HEK293 (cell line): ENCODE results near the gene AP5S1.

Experiments used
- EGR2 ChIP-seq: fragments of 450-650 bp; formaldehyde crosslinking; IDR thresholded peaks from 2 replicates; pipeline ENCODE4 v1.5.1; 2016; ENCODE audit warnings: low read depth, missing biosample characterization, missing genetic modification characterization
- GLI4 ChIP-seq: fragments of 450-650 bp; formaldehyde crosslinking; IDR thresholded peaks from 2 replicates; pipeline ENCODE4 v1.5.1; 2016; ENCODE audit warnings: missing biosample characterization, missing genetic modification characterization
- GLIS1 ChIP-seq: fragments of 450-650 bp; formaldehyde crosslinking; IDR thresholded peaks from 2 replicates; pipeline ENCODE4 v1.5.1; 2016; ENCODE audit warnings: missing biosample characterization, missing genetic modification characterization
- MEIS1 ChIP-seq: sonication (generic); formaldehyde crosslinking; IDR thresholded peaks from 2 replicates; pipeline ENCODE4 v1.8.1; 2022; ENCODE audit warnings: missing genetic modification reagents, mild to moderate bottlenecking, borderline replicate concordance
- OSR2 ChIP-seq: fragments of 450-650 bp; formaldehyde crosslinking; IDR thresholded peaks from 2 replicates; pipeline ENCODE4 v1.5.1; 2016; ENCODE audit warnings: missing biosample characterization, missing genetic modification characterization
- OVOL3 ChIP-seq: fragments of 450-650 bp; formaldehyde crosslinking; IDR thresholded peaks from 2 replicates; pipeline ENCODE4 v1.5.1; 2016; ENCODE audit warnings: missing biosample characterization, missing genetic modification characterization
- SETDB1 ChIP-seq: IDR thresholded peaks from one replicate; pipeline ENCODE4 v1.6.1; 2017; ENCODE audit warnings: mild to moderate bottlenecking, low read length, moderate library complexity, mixed read lengths; ENCODE audit not compliant: insufficient read length
- TCF7L2 ChIP-seq: IDR thresholded peaks from 2 replicates; pipeline ENCODE4 v1.6.1; 2011; ENCODE audit warnings: low read depth, mild to moderate bottlenecking, inconsistent platforms, low read length, moderate library complexity, borderline replicate concordance
- ZBTB8A ChIP-seq: fragments of 450-650 bp; formaldehyde crosslinking; IDR thresholded peaks from 2 replicates; pipeline ENCODE4 v1.5.1; 2016; ENCODE audit warnings: missing biosample characterization, missing genetic modification characterization
- ZEB2 ChIP-seq: fragments of 450-650 bp; formaldehyde crosslinking; IDR thresholded peaks from 2 replicates; pipeline ENCODE4 v1.5.1; 2016; ENCODE audit warnings: missing biosample characterization, missing genetic modification characterization
- ZFP37 ChIP-seq: fragments of 450-650 bp; formaldehyde crosslinking; IDR thresholded peaks from 2 replicates; pipeline ENCODE4 v1.5.1; 2016; ENCODE audit warnings: missing biosample characterization, missing genetic modification characterization
- ZNF10 ChIP-seq: fragments of 450-650 bp; formaldehyde crosslinking; IDR thresholded peaks from 2 replicates; pipeline ENCODE4 v1.5.1; 2017; ENCODE audit warnings: missing biosample characterization, missing genetic modification characterization
- ZNF248 ChIP-seq: fragments of 450-650 bp; formaldehyde crosslinking; IDR thresholded peaks from 2 replicates; pipeline ENCODE4 v1.5.1; 2017; ENCODE audit warnings: missing biosample characterization, missing genetic modification characterization
- ZNF266 ChIP-seq: fragments of 450-650 bp; formaldehyde crosslinking; IDR thresholded peaks from 2 replicates; pipeline ENCODE4 v1.5.1; 2016; ENCODE audit warnings: missing biosample characterization, missing genetic modification characterization, low read depth
- ZNF274 ChIP-seq, 2 experiments: fragments of 200-500 bp in 1 of 2; fragments of 450-650 bp in 1 of 2; sonication (Bioruptor generic) in 1 of 2; formaldehyde crosslinking in 1 of 2; IDR thresholded peaks; 2 replicates each; pipeline versions ENCODE4 v1.5.1 to v1.6.1; 2014 to 2016; ENCODE audit warnings: borderline replicate concordance in 1 of 2, inconsistent platforms in 1 of 2, low read length in 1 of 2, missing biosample characterization in 1 of 2, missing genetic modification characterization in 1 of 2
- ZNF292 ChIP-seq: fragments of 450-650 bp; formaldehyde crosslinking; IDR thresholded peaks from 2 replicates; pipeline ENCODE4 v1.5.1; 2016; ENCODE audit warnings: low read depth, missing biosample characterization, missing genetic modification characterization, borderline replicate concordance
- ZNF324 ChIP-seq: fragments of 450-650 bp; formaldehyde crosslinking; IDR thresholded peaks from 2 replicates; pipeline ENCODE4 v1.5.1; 2016; ENCODE audit warnings: missing biosample characterization, missing genetic modification characterization
- ZNF354C ChIP-seq: fragments of 450-650 bp; formaldehyde crosslinking; IDR thresholded peaks from 2 replicates; pipeline ENCODE4 v1.5.1; 2016; ENCODE audit warnings: missing biosample characterization, missing genetic modification characterization, low read depth, borderline replicate concordance
- ZNF473 ChIP-seq: fragments of 450-650 bp; formaldehyde crosslinking; IDR thresholded peaks from 2 replicates; pipeline ENCODE4 v1.5.1; 2017; ENCODE audit warnings: missing biosample characterization, missing genetic modification characterization
- ZNF521 ChIP-seq: fragments of 450-650 bp; formaldehyde crosslinking; IDR thresholded peaks from 2 replicates; pipeline ENCODE4 v1.5.1; 2017; ENCODE audit warnings: missing biosample characterization, mild to moderate bottlenecking, missing genetic modification characterization
- ZNF658 ChIP-seq: fragments of 450-650 bp; formaldehyde crosslinking; IDR thresholded peaks from 2 replicates; pipeline ENCODE4; 2016; ENCODE audit warnings: missing biosample characterization, missing genetic modification characterization
- ZNF670 ChIP-seq: fragments of 450-650 bp; formaldehyde crosslinking; IDR thresholded peaks from 2 replicates; pipeline ENCODE4 v1.5.1; 2016; ENCODE audit warnings: missing biosample characterization, missing genetic modification characterization, low read depth
- ZNF776 ChIP-seq: fragments of 450-650 bp; formaldehyde crosslinking; IDR thresholded peaks from 2 replicates; pipeline ENCODE4 v1.5.0; 2017; ENCODE audit warnings: missing biosample characterization, missing genetic modification characterization, borderline replicate concordance
- ZNF777 ChIP-seq: fragments of 450-650 bp; formaldehyde crosslinking; IDR thresholded peaks from 2 replicates; pipeline ENCODE4 v1.5.1; 2017; ENCODE audit warnings: missing biosample characterization, missing genetic modification characterization, borderline replicate concordance
- ZNF785 ChIP-seq: fragments of 450-650 bp; formaldehyde crosslinking; IDR thresholded peaks from 2 replicates; pipeline ENCODE4 v1.5.1; 2016; ENCODE audit warnings: missing biosample characterization, missing genetic modification characterization
- ZSCAN23 ChIP-seq: fragments of 450-650 bp; formaldehyde crosslinking; IDR thresholded peaks from 2 replicates; pipeline ENCODE4 v1.5.1; 2016; ENCODE audit warnings: missing biosample characterization, missing genetic modification characterization
- TF ChIP-seq, protein P1 (sequence below): fragments of 450-650 bp; formaldehyde crosslinking; IDR thresholded peaks from 2 replicates; pipeline ENCODE4 v1.5.1; 2017; ENCODE audit warnings: missing biosample characterization, missing genetic modification characterization
- TF ChIP-seq, protein P2 (sequence below): fragments of 450-650 bp; formaldehyde crosslinking; IDR thresholded peaks from 2 replicates; pipeline ENCODE4 v1.5.1; 2017; ENCODE audit warnings: missing biosample characterization, missing genetic modification characterization
- TF ChIP-seq, protein P3 (sequence below): fragments of 450-650 bp; formaldehyde crosslinking; IDR thresholded peaks from 2 replicates; pipeline ENCODE4 v1.5.1; 2017; ENCODE audit warnings: missing biosample characterization, mild to moderate bottlenecking, missing genetic modification characterization, moderate library complexity
- TF ChIP-seq, protein P4 (sequence below): fragments of 450-650 bp; formaldehyde crosslinking; IDR thresholded peaks from 2 replicates; pipeline ENCODE4 v1.5.1; 2016; ENCODE audit warnings: missing biosample characterization, missing genetic modification characterization
- TF ChIP-seq, protein P5 (sequence below): fragments of 450-650 bp; formaldehyde crosslinking; IDR thresholded peaks from 2 replicates; pipeline ENCODE4 v1.5.1; 2016; ENCODE audit warnings: missing biosample characterization, missing genetic modification characterization

AP5S1 gene

DNA sequence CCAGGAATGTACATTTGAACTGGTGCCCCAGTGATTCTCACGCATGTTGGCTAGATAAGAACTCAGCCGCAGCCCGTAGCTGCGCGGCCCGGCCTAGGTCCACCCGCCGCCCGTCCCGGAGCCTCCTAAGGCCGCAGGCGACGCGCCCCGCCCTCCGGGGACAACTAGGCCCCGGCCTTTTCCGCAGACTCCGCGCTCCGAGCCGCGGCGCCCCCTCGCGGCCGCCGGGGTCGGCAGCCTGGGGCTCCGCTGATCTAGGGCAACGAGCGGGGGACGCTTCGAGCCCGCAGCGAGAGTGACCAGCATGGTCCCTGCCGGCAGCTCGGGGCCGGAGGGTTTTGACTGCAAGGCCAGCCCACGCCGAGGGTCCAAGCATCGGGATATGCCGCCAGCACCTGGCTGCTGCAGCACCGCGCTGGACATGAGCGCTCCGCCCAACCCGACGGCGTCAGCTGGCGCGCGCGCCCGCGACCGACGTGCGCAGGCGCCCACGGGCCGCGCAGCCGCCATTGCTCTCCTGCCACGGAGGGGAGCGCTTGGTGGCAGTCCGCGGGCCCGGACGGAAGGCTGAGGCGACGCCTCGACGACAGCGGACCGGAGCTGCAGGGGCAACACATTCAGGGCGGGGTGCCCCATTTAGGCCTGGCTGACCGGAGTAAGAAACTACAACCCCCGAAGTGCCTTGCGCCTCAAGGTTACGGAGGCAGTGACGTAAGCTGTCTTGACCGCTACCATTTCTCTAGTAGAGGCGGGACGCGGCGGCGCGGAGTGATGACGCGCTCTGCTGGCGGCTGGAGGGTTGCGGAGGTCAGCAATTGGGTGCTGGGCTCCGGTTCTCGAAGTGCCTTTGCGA is at the start of gene AP5S1 (continued):
- TF ChIP-seq, protein P1, sequence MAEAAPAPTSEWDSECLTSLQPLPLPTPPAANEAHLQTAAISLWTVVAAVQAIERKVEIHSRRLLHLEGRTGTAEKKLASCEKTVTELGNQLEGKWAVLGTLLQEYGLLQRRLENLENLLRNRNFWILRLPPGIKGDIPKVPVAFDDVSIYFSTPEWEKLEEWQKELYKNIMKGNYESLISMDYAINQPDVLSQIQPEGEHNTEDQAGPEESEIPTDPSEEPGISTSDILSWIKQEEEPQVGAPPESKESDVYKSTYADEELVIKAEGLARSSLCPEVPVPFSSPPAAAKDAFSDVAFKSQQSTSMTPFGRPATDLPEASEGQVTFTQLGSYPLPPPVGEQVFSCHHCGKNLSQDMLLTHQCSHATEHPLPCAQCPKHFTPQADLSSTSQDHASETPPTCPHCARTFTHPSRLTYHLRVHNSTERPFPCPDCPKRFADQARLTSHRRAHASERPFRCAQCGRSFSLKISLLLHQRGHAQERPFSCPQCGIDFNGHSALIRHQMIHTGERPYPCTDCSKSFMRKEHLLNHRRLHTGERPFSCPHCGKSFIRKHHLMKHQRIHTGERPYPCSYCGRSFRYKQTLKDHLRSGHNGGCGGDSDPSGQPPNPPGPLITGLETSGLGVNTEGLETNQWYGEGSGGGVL = peak; percentile 35
- peak; percentile 91; the same call in 1 of the 2 replicates for TF ChIP-seq OVOL3 (tag by site-specific recombination)
- TF ChIP-seq, protein P2, sequence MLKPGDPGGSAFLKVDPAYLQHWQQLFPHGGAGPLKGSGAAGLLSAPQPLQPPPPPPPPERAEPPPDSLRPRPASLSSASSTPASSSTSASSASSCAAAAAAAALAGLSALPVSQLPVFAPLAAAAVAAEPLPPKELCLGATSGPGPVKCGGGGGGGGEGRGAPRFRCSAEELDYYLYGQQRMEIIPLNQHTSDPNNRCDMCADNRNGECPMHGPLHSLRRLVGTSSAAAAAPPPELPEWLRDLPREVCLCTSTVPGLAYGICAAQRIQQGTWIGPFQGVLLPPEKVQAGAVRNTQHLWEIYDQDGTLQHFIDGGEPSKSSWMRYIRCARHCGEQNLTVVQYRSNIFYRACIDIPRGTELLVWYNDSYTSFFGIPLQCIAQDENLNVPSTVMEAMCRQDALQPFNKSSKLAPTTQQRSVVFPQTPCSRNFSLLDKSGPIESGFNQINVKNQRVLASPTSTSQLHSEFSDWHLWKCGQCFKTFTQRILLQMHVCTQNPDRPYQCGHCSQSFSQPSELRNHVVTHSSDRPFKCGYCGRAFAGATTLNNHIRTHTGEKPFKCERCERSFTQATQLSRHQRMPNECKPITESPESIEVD (tag by site-specific recombination) = no peak
- TF ChIP-seq ZNF292 (tag by site-specific recombination) = no peak
- peak; percentile 35; the same call in 1 of the 2 replicates for TF ChIP-seq ZNF10 (tag by site-specific recombination)
- no peak for TF ChIP-seq MEIS1 (CRISPR knock-in tag)
- TF ChIP-seq EGR2 (tag by site-specific recombination) = peak; percentile 41; the same call in 1 of the 2 replicates
- TF ChIP-seq, protein P3, sequence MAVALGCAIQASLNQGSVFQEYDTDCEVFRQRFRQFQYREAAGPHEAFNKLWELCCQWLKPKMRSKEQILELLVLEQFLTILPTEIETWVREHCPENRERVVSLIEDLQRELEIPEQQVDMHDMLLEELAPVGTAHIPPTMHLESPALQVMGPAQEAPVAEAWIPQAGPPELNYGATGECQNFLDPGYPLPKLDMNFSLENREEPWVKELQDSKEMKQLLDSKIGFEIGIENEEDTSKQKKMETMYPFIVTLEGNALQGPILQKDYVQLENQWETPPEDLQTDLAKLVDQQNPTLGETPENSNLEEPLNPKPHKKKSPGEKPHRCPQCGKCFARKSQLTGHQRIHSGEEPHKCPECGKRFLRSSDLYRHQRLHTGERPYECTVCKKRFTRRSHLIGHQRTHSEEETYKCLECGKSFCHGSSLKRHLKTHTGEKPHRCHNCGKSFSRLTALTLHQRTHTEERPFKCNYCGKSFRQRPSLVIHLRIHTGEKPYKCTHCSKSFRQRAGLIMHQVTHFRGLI = peak; percentile 98
- TF ChIP-seq TCF7L2 = no peak
- no peak for TF ChIP-seq ZNF658 (tag by site-specific recombination)
- TF ChIP-seq ZNF324 = peak; percentile 83; the same call in 1 of the 2 replicates
- no peak for TF ChIP-seq ZNF354C
- peak; percentile 92 for TF ChIP-seq ZEB2 (tag by site-specific recombination)
- no peak for TF ChIP-seq ZNF521
- no peak for TF ChIP-seq ZNF248 (tag by site-specific recombination)
- TF ChIP-seq, protein P4, sequence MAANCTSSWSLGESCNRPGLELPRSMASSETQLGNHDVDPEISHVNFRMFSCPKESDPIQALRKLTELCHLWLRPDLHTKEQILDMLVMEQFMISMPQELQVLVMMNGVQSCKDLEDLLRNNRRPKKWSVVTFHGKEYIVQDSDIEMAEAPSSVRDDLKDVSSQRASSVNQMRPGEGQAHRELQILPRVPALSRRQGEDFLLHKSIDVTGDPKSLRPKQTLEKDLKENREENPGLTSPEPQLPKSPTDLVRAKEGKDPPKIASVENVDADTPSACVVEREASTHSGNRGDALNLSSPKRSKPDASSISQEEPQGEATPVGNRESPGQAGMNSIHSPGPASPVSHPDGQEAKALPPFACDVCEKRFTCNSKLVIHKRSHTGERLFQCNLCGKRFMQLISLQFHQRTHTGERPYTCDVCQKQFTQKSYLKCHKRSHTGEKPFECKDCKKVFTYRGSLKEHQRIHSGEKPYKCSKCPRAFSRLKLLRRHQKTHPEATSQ (tag by site-specific recombination) = peak; percentile 92
- no peak for TF ChIP-seq SETDB1
- TF ChIP-seq ZNF266 (tag by site-specific recombination) = no peak
- TF ChIP-seq ZNF777 (tag by site-specific recombination) = no peak
- no peak for TF ChIP-seq ZNF274 (IDR thresholded peaks at IDR 0.05; ENCODE audit: low read length)
- no peak for TF ChIP-seq ZNF274 (tag by site-specific recombination; IDR thresholded peaks at IDR 0.05; ENCODE audit: borderline replicate concordance)
- TF ChIP-seq ZFP37 (tag by site-specific recombination) = peak; percentile 24; the same call in 1 of the 2 replicates
- TF ChIP-seq ZNF776 (tag by site-specific recombination) = no peak
- TF ChIP-seq ZSCAN23 (tag by site-specific recombination) = no peak
- no peak; the same call in 1 of the 2 replicates for TF ChIP-seq GLIS1
- TF ChIP-seq, protein P5, sequence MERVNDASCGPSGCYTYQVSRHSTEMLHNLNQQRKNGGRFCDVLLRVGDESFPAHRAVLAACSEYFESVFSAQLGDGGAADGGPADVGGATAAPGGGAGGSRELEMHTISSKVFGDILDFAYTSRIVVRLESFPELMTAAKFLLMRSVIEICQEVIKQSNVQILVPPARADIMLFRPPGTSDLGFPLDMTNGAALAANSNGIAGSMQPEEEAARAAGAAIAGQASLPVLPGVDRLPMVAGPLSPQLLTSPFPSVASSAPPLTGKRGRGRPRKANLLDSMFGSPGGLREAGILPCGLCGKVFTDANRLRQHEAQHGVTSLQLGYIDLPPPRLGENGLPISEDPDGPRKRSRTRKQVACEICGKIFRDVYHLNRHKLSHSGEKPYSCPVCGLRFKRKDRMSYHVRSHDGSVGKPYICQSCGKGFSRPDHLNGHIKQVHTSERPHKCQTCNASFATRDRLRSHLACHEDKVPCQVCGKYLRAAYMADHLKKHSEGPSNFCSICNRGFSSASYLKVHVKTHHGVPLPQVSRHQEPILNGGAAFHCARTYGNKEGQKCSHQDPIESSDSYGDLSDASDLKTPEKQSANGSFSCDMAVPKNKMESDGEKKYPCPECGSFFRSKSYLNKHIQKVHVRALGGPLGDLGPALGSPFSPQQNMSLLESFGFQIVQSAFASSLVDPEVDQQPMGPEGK = peak; percentile 56; the same call in 1 of the 2 replicates
- TF ChIP-seq ZBTB8A = peak; percentile 94
- no peak for TF ChIP-seq ZNF473 (tag by site-specific recombination)
- peak; percentile 60; the same call in 1 of the 2 replicates for TF ChIP-seq OSR2 (tag by site-specific recombination)
- TF ChIP-seq GLI4 (tag by site-specific recombination) = no peak
- TF ChIP-seq ZNF670 (tag by site-specific recombination) = no peak
- TF ChIP-seq ZNF785 (tag by site-specific recombination) = no peak; the same call in 1 of the 2 replicates
